ENCODE measurements around the gene PITPNM1. TPM values are rescaled to one million over a fixed set of nuclear protein-coding genes. Genes with fewer than 3 reads are reported as not detected.

Gene PITPNM1
- total RNA-seq, 6 experiments from 2014 or later, result 8.6 to 21.3 (median 15.0) TPM

- H3K4me1 ChIP-seq, result no peaks in the 10 kb centered on the region
- ATAC-seq (no peak), DNase-seq (no peak)
- H3K27me3 ChIP-seq, result no peaks in the 10 kb centered on the region
- H3K4me3 ChIP-seq, result no peak overlapping the region
- WGBS (ENCODE audit: insufficient coverage, low coverage, low lambda C conversion rate, missing lambda C conversion rate), result 38% methylated on average over 4 of the region's 4 CpGs
- no peak for TF ChIP-seq CTCF (IDR thresholded peaks at IDR 0.05)
- TF ChIP-seq POLR2A (IDR thresholded peaks at IDR 0.05), result no peak
- intact Hi-C loops (cut with DNase I), result no loop called here
- no peaks in the 10 kb centered on the region for H3K36me3 ChIP-seq
- no peak overlapping the region for H3K27ac ChIP-seq
- no peaks in the 10 kb centered on the region for H3K9me3 ChIP-seq
These were observed 29.0 kb upstream of the PITPNM1 start for GRCh38 chr11:67534070-67534679.

- no peak overlapping the region for H3K27ac ChIP-seq
- WGBS (ENCODE audit: insufficient coverage, low coverage, low lambda C conversion rate, missing lambda C conversion rate), result 90% methylated on average over 2 of the region's 2 CpGs
- ATAC-seq, result no peak
These were observed 27.7 kb upstream of the PITPNM1 start for GRCh38 chr11:67532889-67533288.

GRCh38 chr11:67530282-67530592 lies 25.1 kb upstream of the PITPNM1 start:
- no peak for TF ChIP-seq CTCF (IDR thresholded peaks at IDR 0.05)
- no peak for TF ChIP-seq POLR2A (IDR thresholded peaks at IDR 0.05)
- Histone ChIP-seq H3K36me3 (no peaks in the 10 kb centered on the region), H3K4me1 (peaks cover 0 to 9% (median 3%) of the 10 kb centered on the region in 4 donors), H3K9me3 (no peaks in the 10 kb centered on the region), H3K27ac (no peak overlapping the region), H3K4me3 (no peak overlapping the region), H3K27me3 (no peaks in the 10 kb centered on the region)
- no peak for DNase-seq
- 80% methylated on average over 1 of the region's 5 CpGs for WGBS (ENCODE audit: insufficient coverage, low coverage, low lambda C conversion rate, missing lambda C conversion rate)
- intact Hi-C loops (cut with DNase I), result no loop called here
- no peak for ATAC-seq

More at GRCh38 chr11:67532889-67533288, 27.7 kb upstream of the PITPNM1 start:
- intact Hi-C loops (cut with DNase I), result no loop called here
- Histone ChIP-seq H3K27me3 (no peaks in the 10 kb centered on the region), H3K36me3 (no peaks in the 10 kb centered on the region), H3K4me1 (no peaks in the 10 kb centered on the region), H3K9me3 (no peaks in the 10 kb centered on the region), H3K4me3 (no peak overlapping the region)
- DNase-seq, result no peak
- TF ChIP-seq POLR2A (IDR thresholded peaks at IDR 0.05), result no peak
- no peak for TF ChIP-seq CTCF (IDR thresholded peaks at IDR 0.05)

- Histone ChIP-seq H3K9me3 (no peaks in the 10 kb centered on the region), H3K27me3 (no peaks in the 10 kb centered on the region), H3K27ac (no peak overlapping the region), H3K36me3 (no peaks in the 10 kb centered on the region), H3K4me1 (peaks cover 0 to 11% (median 4%) of the 10 kb centered on the region in 4 donors), H3K4me3 (no peak overlapping the region)
- ATAC-seq (no peak), DNase-seq (no peak)
- intact Hi-C loops (cut with DNase I), result no loop called here
- TF ChIP-seq CTCF (IDR thresholded peaks at IDR 0.05), result no peak
- TF ChIP-seq POLR2A (IDR thresholded peaks at IDR 0.05), result no peak
- 93% methylated on average over 4 of the region's 4 CpGs for WGBS (ENCODE audit: insufficient coverage, low coverage, low lambda C conversion rate, missing lambda C conversion rate)
These were observed 23.2 kb upstream of the PITPNM1 start for GRCh38 chr11:67528376-67528775.
